SHP77 treated with DMSO at 0.1 percent for 48 hours (cell line): ENCODE measurements around the gene OR1Q1.
"Not testable (repeated sequence)": the region's sequence is repeated elsewhere in the genome, so short reads cannot be mapped to it uniquely, and the experiment has no call there.

ENCODE experiments used
- DNase-seq: peaks from one replicate; lab custom pipeline; 2025; lab: John Stamatoyannopoulos, UW

The OR1Q1 gene, protein sequence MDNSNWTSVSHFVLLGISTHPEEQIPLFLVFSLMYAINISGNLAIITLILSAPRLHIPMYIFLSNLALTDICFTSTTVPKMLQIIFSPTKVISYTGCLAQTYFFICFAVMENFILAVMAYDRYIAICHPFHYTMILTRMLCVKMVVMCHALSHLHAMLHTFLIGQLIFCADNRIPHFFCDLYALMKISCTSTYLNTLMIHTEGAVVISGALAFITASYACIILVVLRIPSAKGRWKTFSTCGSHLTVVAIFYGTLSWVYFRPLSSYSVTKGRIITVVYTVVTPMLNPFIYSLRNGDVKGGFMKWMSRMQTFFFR

DNA sequence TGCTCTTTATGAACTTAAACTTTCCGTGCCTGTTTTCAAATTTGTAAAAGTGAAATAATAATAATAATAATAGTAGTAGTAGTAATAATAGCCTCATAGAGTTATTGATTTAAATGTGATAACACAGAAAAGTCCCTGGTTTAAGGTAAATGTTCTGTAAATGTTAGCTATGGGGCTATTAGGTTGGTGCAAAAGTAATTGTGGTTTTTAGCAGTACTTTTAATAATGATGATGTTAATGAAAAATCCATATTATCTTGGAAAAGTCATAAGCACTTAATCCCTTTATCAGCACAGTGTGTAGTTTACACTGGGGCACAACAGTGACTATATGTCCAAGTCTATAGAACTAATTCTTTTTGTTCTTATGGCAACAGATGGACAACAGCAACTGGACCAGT, at the start of gene OR1Q1:
OR1Q1 (plus strand) TSS at position 377 of the 400 bp plus-strand sequence; CDS start at position 377, 0 bp downstream.
- DNase-seq: no peak

DNA sequence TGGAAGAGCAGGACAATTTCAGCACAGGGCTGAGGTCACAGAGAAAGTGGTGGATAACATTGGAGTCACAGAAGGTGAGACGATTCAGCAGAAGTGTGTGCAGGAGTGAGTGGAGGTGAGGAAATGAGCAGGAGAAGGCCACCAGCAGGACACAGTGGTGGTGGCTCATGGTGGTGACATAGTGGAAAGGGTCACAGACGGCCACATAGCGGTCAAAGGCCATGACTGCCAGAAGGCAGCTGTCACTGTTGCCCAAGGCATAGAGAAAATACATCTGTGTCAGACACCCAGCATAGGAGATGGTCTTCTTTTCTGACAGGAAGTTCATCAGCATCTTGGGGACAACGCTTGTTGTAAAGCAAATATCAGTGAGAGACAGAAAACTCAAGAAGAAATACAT, 46.6 kb upstream of the OR1Q1 start:
- no peak for DNase-seq

DNA sequence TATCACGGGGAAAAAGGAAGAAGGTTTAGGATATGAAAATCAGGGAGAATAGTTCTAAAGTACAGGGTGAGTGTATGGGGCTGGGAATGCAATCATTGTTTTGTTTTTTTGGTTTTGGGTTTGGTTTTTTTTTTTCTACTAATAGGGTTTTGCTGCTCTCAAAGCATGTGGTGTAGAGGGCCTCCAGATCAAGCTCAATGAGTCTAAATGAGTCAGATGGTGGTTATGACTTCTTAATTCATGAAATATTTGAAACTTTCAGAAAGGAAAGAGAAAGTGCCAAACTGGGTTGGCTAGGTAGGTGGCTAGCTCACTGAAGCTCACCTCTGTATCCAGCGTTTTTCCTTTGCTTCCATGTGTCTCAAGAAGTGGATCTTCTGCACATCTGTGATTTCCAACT, 42.1 kb upstream of the OR1Q1 start:
- no peak for DNase-seq

DNA sequence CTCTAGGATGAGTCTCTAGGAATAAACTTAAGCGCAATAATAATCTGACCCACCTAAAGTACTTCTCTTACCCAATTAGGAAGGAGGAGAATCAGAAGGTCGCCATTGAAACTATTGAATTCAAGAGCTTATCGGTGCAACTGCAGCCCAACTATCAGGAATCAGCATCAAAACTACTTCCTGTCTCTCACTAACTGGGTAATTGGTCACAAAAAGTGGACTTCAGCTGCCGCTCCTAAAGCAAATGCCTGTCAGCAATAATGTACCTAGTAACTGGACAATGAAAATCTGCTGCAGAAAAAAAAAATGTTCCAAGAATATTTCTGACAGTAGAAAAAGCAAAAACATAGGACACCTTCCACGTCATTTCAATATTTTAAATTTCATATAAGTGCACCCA, 34.7 kb upstream of the OR1Q1 start:
- no peak for DNase-seq

DNA sequence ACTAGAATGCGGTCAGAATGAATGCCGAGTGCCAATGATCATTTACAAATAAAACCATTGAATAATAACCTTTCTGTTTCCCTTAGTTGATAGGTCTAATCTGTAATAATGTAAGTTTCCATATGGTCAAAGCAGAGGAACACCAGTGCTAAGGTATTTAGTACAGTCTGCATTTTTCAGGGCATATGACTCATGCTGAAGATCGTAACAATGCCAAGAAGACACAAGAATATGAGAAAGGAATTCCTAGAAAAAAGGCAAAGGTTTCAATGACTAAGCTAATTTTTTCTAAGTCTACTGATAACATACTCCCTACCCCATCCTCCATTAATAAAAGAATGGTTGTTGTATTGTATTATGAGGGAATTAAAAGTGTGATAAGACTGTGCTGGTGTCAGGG, 34.2 kb upstream of the OR1Q1 start:
- no peak for DNase-seq

DNA sequence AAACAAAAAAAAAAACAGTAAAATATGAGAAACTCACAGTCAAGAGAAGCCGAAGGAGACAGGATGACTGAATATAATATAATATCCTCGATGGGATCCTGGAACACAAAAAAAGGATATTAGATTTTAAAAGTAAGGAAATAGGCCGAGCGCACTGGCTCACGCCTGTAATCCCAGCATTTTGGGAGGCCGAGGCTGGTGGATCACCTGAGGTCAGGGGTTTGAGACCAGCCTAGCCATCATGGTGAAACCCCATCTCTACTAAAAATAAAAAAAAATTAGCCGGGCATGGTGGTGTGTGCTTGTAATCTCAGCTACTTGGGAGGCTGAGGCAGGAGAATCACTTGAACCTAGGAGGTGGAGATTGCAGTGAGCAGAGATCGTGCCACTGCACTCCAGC, 31.3 kb upstream of the OR1Q1 start, which contains the start of gene OR1L8:
OR1L8 (minus strand) TSS at position 101 of the 400 bp plus-strand sequence. CDS start 14,907 bp downstream, outside the sequence.
- DNase-seq: not testable (repeated sequence)

DNA sequence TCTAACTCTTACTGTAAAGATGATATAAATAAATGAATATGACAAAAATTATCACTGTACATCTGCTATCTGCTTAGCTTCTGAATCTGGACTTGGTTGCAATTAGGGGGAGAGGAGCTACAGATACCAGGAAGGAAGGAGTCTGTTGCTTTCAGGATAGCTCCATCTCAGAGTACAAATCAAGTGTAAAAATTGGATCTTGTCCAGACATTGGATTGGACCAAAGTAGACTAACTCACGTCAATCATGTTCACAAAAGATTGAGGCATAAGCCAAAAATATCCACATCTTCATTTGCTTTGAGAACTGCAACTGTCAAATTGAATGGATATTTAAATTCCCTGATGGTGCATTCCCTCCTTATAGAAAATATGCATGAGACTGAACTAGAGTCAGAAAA, 8.8 kb upstream of the OR1Q1 start:
- DNase-seq: no peak

DNA sequence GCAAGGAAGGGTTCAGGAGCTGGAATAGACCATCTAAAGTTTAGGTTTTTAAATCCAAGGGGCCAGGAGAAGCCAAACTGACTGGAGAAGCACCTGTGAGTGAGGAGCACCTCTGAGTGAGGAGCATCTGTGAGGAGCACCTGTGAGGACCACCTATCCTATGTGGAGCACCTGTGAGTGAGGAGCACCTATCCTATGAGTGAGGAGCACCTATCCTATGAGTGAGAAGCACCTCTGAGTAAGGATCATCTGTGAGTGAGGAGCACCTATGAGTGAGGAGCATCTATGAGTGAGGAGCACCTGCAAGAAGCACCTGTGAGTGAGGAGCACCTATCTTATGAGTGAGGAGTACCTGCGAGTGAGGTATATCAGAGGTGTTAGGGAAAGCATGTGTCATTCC, 8.0 kb upstream of the OR1Q1 start:
- DNase-seq: no peak

DNA sequence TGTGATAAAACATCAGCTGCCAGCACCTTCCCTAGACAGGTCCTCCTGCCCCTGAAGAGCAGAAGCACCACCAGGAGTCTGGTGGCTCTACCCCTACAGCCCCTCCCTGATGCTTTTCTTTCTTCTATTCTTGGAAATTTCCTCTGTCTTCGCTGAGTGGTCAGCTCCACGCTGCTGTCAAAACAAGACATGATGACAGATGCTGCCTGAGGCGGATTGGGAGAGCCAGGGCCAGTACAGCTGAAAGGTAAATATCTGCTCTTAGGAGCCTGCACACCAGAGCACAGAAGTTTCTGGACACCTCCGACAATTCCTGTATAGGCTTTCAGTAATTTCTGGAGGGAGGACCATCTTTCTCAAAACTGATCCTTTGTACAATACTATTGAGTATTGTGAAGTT, 4.7 kb upstream of the OR1Q1 start:
- no peak for DNase-seq

DNA sequence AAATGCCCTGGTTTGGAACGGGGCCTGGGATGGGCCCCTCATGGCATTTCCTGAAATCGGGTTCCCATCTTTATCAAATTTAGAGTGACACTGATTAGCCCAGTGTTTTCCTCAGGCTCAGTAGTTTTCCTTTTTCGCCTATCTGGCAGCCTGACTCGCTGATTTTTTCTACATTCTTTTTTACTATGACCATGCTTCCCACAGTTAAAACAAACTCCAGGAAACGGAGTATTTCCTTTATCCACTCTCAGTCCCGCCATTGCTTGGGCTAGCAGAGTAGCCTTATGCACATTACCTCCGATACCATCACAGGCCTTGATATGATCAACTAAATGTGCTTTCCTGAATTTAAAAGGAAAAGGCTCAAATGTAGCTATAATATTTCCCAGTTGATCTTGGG, 5.5 kb downstream of the OR1Q1 start:
- no peak for DNase-seq

DNA sequence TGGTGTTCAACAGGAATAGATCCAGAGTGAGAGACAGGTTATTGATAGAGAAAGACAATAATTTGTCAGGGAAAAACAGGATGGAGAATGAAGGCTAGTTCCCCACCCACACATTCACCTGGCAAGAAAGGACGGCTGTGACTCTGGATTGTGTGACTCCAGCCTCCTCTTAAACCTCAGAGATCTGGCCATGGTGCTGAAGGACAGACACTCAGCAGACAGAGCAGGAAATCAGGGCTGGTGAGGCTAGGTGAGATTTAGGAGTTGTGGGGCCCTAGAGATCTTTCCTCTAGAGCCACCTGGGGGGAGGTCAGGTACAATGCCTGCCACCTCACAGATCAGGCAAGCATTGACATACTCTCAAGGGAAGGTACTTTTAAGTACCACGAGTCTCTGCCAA, 27.7 kb downstream of the OR1Q1 start:
- DNase-seq: no peak

DNA sequence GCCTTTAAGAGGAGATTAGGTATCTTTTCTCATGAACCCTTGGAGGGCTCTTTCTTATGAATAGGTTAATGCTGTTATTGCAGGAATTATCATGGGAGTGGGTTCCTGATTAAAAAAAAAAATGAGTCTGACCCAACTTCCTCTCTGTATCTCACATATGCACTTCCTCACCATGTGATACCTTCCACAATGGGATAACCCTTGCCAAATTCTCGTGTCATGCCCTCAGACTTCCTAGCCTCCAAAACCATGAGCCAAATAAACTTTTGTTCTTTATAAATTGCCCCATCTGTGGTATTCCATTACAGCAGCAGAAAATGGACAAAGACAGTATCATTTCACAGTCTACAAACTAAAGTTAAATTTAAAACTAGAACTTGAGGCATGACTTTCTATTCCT, 41.8 kb downstream of the OR1Q1 start:
- DNase-seq: no peak

DNA sequence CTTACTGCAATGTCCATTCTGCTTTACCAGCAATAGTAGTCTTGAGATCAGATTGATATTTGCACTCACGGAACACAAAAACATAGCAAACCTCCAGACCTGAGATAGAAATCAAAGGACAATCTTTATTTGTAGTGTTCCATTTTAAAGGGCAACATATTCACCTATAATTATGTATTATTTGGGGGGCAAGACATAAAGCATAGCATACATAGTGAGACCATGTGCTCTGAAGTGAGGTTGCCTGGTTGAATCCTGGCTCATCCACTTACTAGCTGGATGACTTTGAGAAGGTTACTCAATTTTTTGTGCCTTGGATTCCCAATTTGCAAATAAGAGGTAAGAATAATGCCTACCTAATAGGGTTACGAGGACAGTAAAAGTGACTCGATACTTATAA, 43.0 kb downstream of the OR1Q1 start, which contains the start of gene OR1B1:
OR1B1 (minus strand) TSS at position 101 of the 400 bp plus-strand sequence.
- no peak for DNase-seq

DNA sequence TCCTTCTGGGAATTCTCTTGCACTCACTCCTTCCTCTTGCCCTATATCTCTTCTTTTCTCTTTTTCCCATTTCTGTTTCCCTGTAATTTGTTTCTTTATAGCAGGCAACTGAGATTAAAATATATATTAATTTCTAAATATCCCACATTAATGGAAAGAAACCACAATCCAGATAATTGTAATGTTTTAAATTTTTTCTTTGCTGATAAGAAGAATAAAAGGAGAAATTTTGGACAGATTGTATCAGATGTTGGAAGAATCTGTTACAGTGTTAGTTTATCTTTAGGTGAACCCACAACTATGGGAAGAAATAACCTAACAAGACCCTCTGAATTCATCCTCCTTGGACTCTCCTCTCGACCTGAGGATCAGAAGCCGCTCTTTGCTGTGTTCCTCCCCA, 46.9 kb downstream of the OR1Q1 start, which contains the start of gene OR1L1:
OR1L1 (plus strand) TSS at position 301 of the 400 bp plus-strand sequence; CDS start at position 301, 0 bp downstream.
- no peak for DNase-seq
